K562 (cell line): ENCODE results near the gene MKLN1. TPM values are rescaled to one million over a fixed set of nuclear protein-coding genes. Genes with fewer than 3 reads are reported as not detected.

Experiments
- ATAC-seq: fragments of 200-7000 bp; cut with Tn5 transposase; 3 replicates; pipeline ENCODE4 v1.9.1; 2020; ENCODE audit warnings: moderate library complexity
- BruUV-seq: library from RNA; stranded (reverse); fragments of 400-500 nt; replicated peaks from 2 replicates; lab custom pipeline; 2021; lab: Mats Ljungman, UMichigan
- CTCF ChIA-PET: fragments of 300-600 bp; formaldehyde crosslinking; extraction: SDS; loops from one replicate; lab custom pipeline; 2021; ENCODE audit warnings: low intra/inter-chr PET ratio; lab: Yijun Ruan, JAX
- POLR2A ChIA-PET: fragments of 300-600, 350-650 bp; sonication (Branson Sonifier 250); formaldehyde crosslinking; extraction: SDS; loops from one replicate; lab custom pipeline; 2021; ENCODE audit warnings: antibody characterized with exemption, inconsistent platforms; lab: Yijun Ruan, JAX
- DNase-seq, 4 experiments: peaks; one replicate each; pipeline versions ENCODE4 v3.0.0 to v3.0.0-alpha.2; 2011 to 2018; ENCODE audit warnings: low spot score in 3 of 4, mixed read lengths in 3 of 4; ENCODE audit errors: extremely low read depth in 1 of 4
- FAIRE-seq: peaks from 2 replicates; lab custom pipeline; 2011; peaks lifted over from hg19 to GRCh38; lab: Jason Lieb, UNC
- H2AFZ ChIP-seq: 2 replicates; pipeline ENCODE4 v1.6.0; 2011; ENCODE audit warnings: low read depth, low read length, control low read depth, inconsistent platforms
- H3K27ac ChIP-seq: fragments of 200-600 bp; 3 replicates; pipeline ENCODE4 v1.8.0; 2011; ENCODE audit warnings: low read depth, mild to moderate bottlenecking, control low read depth, inconsistent platforms, low read length, moderate library complexity, mixed read lengths; ENCODE audit errors: extremely low read depth
- H3K27me3 ChIP-seq, 2 experiments: fragments of 300-600 bp in 1 of 2; 2 replicates in 1 of 2; 3 replicates in 1 of 2; pipeline versions ENCODE4 v1.6.0 to v1.8.0; 2011; ENCODE audit warnings: inconsistent platforms in 2 of 2, low read length in 2 of 2, mild to moderate bottlenecking in 1 of 2, mixed read lengths in 1 of 2, moderate library complexity in 1 of 2; ENCODE audit not compliant: control insufficient read depth in 2 of 2, insufficient read depth in 2 of 2
- H3K36me3 ChIP-seq: fragments of 300-600 bp; 3 replicates; pipeline ENCODE4 v1.8.0; 2011; ENCODE audit warnings: mild to moderate bottlenecking, low read length, inconsistent platforms; ENCODE audit not compliant: control insufficient read depth, insufficient read depth
- H3K4me1 ChIP-seq, 2 experiments: fragments of 200-600 bp in 1 of 2; replicated peaks in 1 of 2; 2 replicates in 1 of 2; 3 replicates in 1 of 2; pipeline versions ENCODE4 v1.5.1 to v1.8.0; 2011; ENCODE audit warnings: inconsistent platforms in 2 of 2, low read length in 2 of 2, mild to moderate bottlenecking in 1 of 2, mixed read lengths in 1 of 2, moderate library complexity in 1 of 2; ENCODE audit not compliant: control insufficient read depth in 2 of 2, insufficient read depth in 2 of 2
- H3K4me2 ChIP-seq: 2 replicates; pipeline ENCODE4 v1.6.1; 2011; ENCODE audit warnings: low read length, control low read depth, inconsistent platforms, mixed read lengths; ENCODE audit not compliant: insufficient read depth
- H3K4me3 ChIP-seq: fragments of 200-600 bp; sonication (generic), shearing (Covaris generic); 2 replicates; pipeline ENCODE4 v1.5.1; 2016; ENCODE audit warnings: control low read depth, inconsistent platforms
- H3K79me2 ChIP-seq: fragments of 200-600 bp; 3 replicates; pipeline ENCODE4 v1.8.0; 2011; ENCODE audit warnings: low read length, inconsistent platforms; ENCODE audit not compliant: control insufficient read depth, insufficient read depth
- H3K9ac ChIP-seq, 2 experiments: 2 replicates each; pipeline versions ENCODE4 v1.6.0 to v1.6.1; 2011; ENCODE audit warnings: low read depth in 2 of 2, low read length in 2 of 2, control low read depth in 1 of 2, inconsistent platforms in 1 of 2, mild to moderate bottlenecking in 1 of 2, mixed read lengths in 1 of 2; ENCODE audit not compliant: insufficient read depth in 1 of 2
- H3K9me1 ChIP-seq: one replicate; pipeline ENCODE4 v1.6.0; 2011; ENCODE audit warnings: inconsistent platforms, mild to moderate bottlenecking, low read length, moderate library complexity; ENCODE audit not compliant: control insufficient read depth, insufficient read depth
- H3K9me3 ChIP-seq: replicated peaks from 2 replicates; pipeline ENCODE4 v1.5.1; 2011; ENCODE audit warnings: low read depth, low read length, inconsistent platforms; ENCODE audit not compliant: control insufficient read depth, insufficient read depth
- H4K20me1 ChIP-seq: replicated peaks from 2 replicates; pipeline ENCODE4 v1.6.1; 2011; ENCODE audit warnings: low read length, inconsistent platforms, mixed read lengths; ENCODE audit not compliant: control insufficient read depth, insufficient read depth
- CEBPG ChIP-seq, 3 experiments: fragments of 200-800 bp in 1 of 3; sonication (Bioruptor generic) in 1 of 3; sonication (generic) in 1 of 3; formaldehyde crosslinking in 1 of 3; IDR thresholded peaks in 2 of 3; conservative IDR thresholded peaks in 1 of 3; 2 replicates each; pipeline versions ENCODE4 v1.6.1 to v1.8.0; 2016 to 2022; ENCODE audit warnings: missing compliant biosample characterization in 2 of 3, missing genetic modification characterization in 2 of 3, mild to moderate bottlenecking in 1 of 3, missing genetic modification reagents in 1 of 3
- CHD1 ChIP-seq: fragments of 200-600 bp; sonication (generic); IDR thresholded peaks from one replicate; pipeline ENCODE4 v1.6.1; 2012; ENCODE audit warnings: mild to moderate bottlenecking, moderate library complexity, low read length, inconsistent platforms
- HNRNPLL ChIP-seq: fragments of 200-400 bp; formaldehyde crosslinking; IDR thresholded peaks from 2 replicates; pipeline ENCODE4 v1.6.1; 2017; ENCODE audit warnings: low read length, low read depth, mild to moderate bottlenecking; ENCODE audit not compliant: poor library complexity, severe bottlenecking
- RNF2 ChIP-seq: sonication (generic); IDR thresholded peaks from 2 replicates; pipeline ENCODE4 v1.6.1; 2016
- SMAD1 ChIP-seq: fragments of 150-350 bp; IDR thresholded peaks from 2 replicates; pipeline ENCODE4 v1.6.1; 2014; ENCODE audit warnings: low read length, low read depth; ENCODE audit not compliant: partially characterized antibody
- ZNF165 ChIP-seq: fragments of 250-450 bp; sonication (Bioruptor Pico); IDR thresholded peaks from 2 replicates; pipeline ENCODE4 v1.4.0; 2020; ENCODE audit warnings: borderline replicate concordance
- ZNF551 ChIP-seq: fragments of 250-450 bp; sonication (Bioruptor Pico); IDR thresholded peaks from 2 replicates; pipeline ENCODE4 v1.5.0; 2021; ENCODE audit warnings: mild to moderate bottlenecking, moderate library complexity
- ZNF696 ChIP-seq: fragments of 250-450 bp; sonication (Bioruptor Pico); conservative IDR thresholded peaks from 2 replicates; pipeline ENCODE4 v1.4.0; 2020; ENCODE audit warnings: mild to moderate bottlenecking, moderate library complexity
- WGBS: fragments of 100-300 bp; shearing (Covaris generic); methylation state at CpG from one replicate; pipeline ENCODE4 v1.1.6; 2016; ENCODE audit warnings: low coverage, mixed read lengths; ENCODE audit not compliant: insufficient coverage; ENCODE audit errors: missing lambda C conversion rate; 5-methylcytosine and 5-hydroxymethylcytosine counted together
- in situ Hi-C: fragments of 300-500 bp; cut with MboI; formaldehyde crosslinking; loops from 4 replicates; pipeline ENCODE4 v1.15.0; 2018; ENCODE audit warnings: inconsistent platforms, mixed read lengths
- intact Hi-C: fragments of 100-400 bp; cut with micrococcal nuclease; formaldehyde crosslinking; loops from 2 replicates; pipeline ENCODE4 v1.14.2; 2022
- polyA plus RNA-seq, 8 experiments: library from polyadenylated mRNA; depleted of rRNA in 4 of 8; stranded (reverse) in 5 of 8; unstranded in 3 of 8; fragments of >200 nt; fragmentation: Nextera tagmentation in 2 of 8; fragmentation: Illumina TruSeq in 1 of 8; extraction: Ambion mirVana in 2 of 8; extraction: Trizol in 1 of 8; gene quantifications; 2 replicates each; pipeline versions ENCODE4 v1.2.1 to v1.2.3, GENCODE V29; 2011 to 2014; ENCODE audit warnings: inconsistent platforms in 1 of 8, missing spikeins in 1 of 8
- total RNA-seq, 7 experiments: library from RNA; depleted of rRNA in 6 of 7; stranded (reverse); fragments of >200 nt in 6 of 7; fragmentation: Illumina TruSeq in 2 of 7; extraction: Trizol in 2 of 7; gene quantifications; 2 replicates each; pipeline versions ENCODE4 v1.2.1 to v1.2.3, GENCODE V29; 2011 to 2021; ENCODE audit warnings: low replicate concordance in 1 of 7
- TF ChIP-seq, protein P1 (sequence below): fragments of 250-450 bp; sonication (Bioruptor Pico); IDR thresholded peaks from 2 replicates; pipeline ENCODE4 v1.8.0; 2022; ENCODE audit warnings: moderate library complexity, mild to moderate bottlenecking, inconsistent platforms
- TF ChIP-seq, protein P2 (sequence below), 3 experiments: IDR thresholded peaks in 2 of 3; conservative IDR thresholded peaks in 1 of 3; 2 replicates each; pipeline ENCODE4 v1.5.1; 2011 to 2012; ENCODE audit warnings: low read length in 3 of 3, mild to moderate bottlenecking in 3 of 3, control low read depth in 2 of 3, improper control_type of control experiment in 1 of 3, inconsistent platforms in 1 of 3, low read depth in 1 of 3, mixed read lengths in 1 of 3, moderate library complexity in 1 of 3; ENCODE audit not compliant: insufficient read depth in 2 of 3
- TF ChIP-seq, protein P3 (sequence below): fragments of 250-450 bp; sonication (Bioruptor Pico); IDR thresholded peaks from 2 replicates; pipeline ENCODE4 v1.8.0; 2022; ENCODE audit warnings: inconsistent platforms, mild to moderate bottlenecking, moderate library complexity, borderline replicate concordance
- TF ChIP-seq, protein P4 (sequence below): IDR thresholded peaks from 2 replicates; pipeline ENCODE4 v1.6.1; 2011; ENCODE audit warnings: borderline replicate concordance, low read depth, mild to moderate bottlenecking, moderate library complexity, low read length; ENCODE audit not compliant: insufficient read depth, poor library complexity, severe bottlenecking

The MKLN1 gene
- total and polyA plus RNA-seq, 9 of the 15 experiments (the other 6 are each of a cell fraction or from before 2014, with no cell fraction given) = 18.6 to 80.4 (median 56.0) TPM

DNA sequence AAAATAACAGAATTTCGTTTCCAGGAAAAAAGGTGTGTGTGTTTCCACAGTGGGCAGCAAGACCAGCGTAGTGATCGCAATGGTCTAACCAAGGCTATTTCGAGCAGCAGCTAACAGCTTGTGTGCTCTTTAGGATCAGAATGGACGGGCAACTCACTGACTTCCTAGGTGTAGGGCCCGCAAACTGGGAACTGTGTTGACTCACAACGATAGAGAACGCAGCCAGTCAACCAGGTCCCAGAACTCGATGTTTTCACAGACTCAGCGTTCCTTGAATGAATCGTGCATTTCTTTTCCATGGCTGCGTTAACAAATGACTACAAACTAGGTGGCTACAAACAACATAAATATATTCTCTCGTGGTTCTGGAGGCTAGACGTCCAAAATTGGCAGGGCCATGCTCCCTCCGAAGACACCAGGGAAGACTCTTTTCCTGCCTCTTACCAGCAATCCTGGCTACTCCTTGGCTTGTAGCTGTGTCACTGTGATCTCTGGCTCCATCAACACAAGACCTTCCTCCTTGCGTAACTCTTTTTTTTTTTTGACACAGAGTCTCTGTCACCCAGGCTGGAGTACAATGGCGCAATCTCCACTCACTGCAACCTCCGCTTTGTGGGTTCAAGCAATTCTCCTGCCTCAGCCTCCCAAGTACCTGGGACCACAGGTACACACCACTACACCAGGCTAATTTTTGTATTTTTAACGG is 189.7 kb downstream of the MKLN1 start (continued):
- TF ChIP-seq HNRNPLL (no peak), RNF2 (0 out of 2 replicates have a peak, but pooled peaks have one; percentile 23), CEBPG (CRISPR knock-in tag; IDR thresholded peaks at IDR 0.05) (no peak), CEBPG (tag; conservative IDR thresholded peaks at IDR 0.05 in 1 of 2, IDR thresholded peaks at IDR 0.05 in 1 of 2) (peak; percentile 74)
- TF ChIP-seq, protein P1, sequence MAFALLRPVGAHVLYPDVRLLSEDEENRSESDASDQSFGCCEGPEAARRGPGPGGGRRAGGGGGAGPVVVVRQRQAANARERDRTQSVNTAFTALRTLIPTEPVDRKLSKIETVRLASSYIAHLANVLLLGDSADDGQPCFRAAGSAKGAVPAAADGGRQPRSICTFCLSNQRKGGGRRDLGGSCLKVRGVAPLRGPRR (CRISPR knock-in tag) = no peak
- TF ChIP-seq, all 486 proteins: peak for 5

DNA sequence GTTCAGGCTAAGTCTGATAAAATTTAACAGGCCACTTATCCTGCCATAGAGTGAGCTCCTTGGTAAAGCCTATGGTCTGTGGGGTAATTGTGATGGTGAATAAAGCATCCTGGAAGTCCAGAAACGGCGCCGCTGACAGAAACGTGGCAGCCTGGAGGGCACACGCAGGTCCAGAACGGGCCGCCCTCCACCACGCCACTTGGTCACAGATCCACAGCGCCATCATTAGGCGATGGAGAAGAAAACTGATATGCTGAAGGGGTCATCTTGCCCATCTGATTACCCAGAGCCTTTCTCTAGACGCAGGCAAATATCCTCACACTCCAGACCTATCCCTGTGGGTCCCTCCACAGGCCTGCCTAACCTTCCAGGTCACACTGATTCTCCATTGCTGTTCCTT is 190.9 kb downstream of the MKLN1 start:
- FAIRE-seq = no peak
- no peaks in the 10 kb centered on the region for H3K79me2 ChIP-seq
- 2% methylated on average over 11 of the region's 11 CpGs for WGBS
- H3K36me3 ChIP-seq = no peaks in the 10 kb centered on the region
- ChIA-PET POLR2A (interaction anchor here (1.0 kb wide), 1 partner anchor 632 kb away, joined by 3 read pairs; no protein-coding TSS in a partner anchor), CTCF (no interaction called here)
- no peaks in the 10 kb centered on the region for H3K9me1 ChIP-seq
- no peak overlapping the region for H3K27ac ChIP-seq
- in situ Hi-C loops (loop anchor here (10.0 kb wide), 1 partner anchor 634 kb away; no protein-coding TSS in a partner anchor), intact Hi-C loops (loop anchor here (10.0 kb wide), 1 partner anchor 474 kb away; no protein-coding TSS in a partner anchor)
- H3K27me3 ChIP-seq = peaks cover 46 to 55% of the 10 kb centered on the region in 2 experiments
- no TSS peak for BruUV-seq
- DNase-seq = no peak
- no peaks in the 10 kb centered on the region for H3K4me1 ChIP-seq
- H3K4me2 ChIP-seq = no peak overlapping the region
- ATAC-seq = peak; percentile 52; the same call in 2 of the 3 replicates
- no peak overlapping the region for H3K9ac ChIP-seq
- H2AFZ ChIP-seq = no peak overlapping the region
- no peaks in the 10 kb centered on the region for H3K9me3 ChIP-seq
- H4K20me1 ChIP-seq = 0 out of 2 replicates have a peak, but pooled peaks cover under 1% of the 10 kb centered on the region
- no peak overlapping the region for H3K4me3 ChIP-seq
- no peak for TF ChIP-seq CHD1
- TF ChIP-seq SMAD1 = no peak
- TF ChIP-seq, protein P2, sequence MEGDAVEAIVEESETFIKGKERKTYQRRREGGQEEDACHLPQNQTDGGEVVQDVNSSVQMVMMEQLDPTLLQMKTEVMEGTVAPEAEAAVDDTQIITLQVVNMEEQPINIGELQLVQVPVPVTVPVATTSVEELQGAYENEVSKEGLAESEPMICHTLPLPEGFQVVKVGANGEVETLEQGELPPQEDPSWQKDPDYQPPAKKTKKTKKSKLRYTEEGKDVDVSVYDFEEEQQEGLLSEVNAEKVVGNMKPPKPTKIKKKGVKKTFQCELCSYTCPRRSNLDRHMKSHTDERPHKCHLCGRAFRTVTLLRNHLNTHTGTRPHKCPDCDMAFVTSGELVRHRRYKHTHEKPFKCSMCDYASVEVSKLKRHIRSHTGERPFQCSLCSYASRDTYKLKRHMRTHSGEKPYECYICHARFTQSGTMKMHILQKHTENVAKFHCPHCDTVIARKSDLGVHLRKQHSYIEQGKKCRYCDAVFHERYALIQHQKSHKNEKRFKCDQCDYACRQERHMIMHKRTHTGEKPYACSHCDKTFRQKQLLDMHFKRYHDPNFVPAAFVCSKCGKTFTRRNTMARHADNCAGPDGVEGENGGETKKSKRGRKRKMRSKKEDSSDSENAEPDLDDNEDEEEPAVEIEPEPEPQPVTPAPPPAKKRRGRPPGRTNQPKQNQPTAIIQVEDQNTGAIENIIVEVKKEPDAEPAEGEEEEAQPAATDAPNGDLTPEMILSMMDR (IDR thresholded peaks at IDR 0.05 in 2 of 3, conservative IDR thresholded peaks at IDR 0.05 in 1 of 3; ENCODE audit: insufficient read depth in 2 of 3, low read depth in 1 of 3, low read length in 3 of 3) = peak; percentile 22 to 45 (median 30); a peak in 4 of 6 replicates
- no peak for TF ChIP-seq ZNF165 (CRISPR knock-in tag)
- TF ChIP-seq, protein P3, sequence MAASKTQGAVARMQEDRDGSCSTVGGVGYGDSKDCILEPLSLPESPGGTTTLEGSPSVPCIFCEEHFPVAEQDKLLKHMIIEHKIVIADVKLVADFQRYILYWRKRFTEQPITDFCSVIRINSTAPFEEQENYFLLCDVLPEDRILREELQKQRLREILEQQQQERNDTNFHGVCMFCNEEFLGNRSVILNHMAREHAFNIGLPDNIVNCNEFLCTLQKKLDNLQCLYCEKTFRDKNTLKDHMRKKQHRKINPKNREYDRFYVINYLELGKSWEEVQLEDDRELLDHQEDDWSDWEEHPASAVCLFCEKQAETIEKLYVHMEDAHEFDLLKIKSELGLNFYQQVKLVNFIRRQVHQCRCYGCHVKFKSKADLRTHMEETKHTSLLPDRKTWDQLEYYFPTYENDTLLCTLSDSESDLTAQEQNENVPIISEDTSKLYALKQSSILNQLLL (CRISPR knock-in tag) = no peak
- no peak for TF ChIP-seq ZNF696 (CRISPR knock-in tag)
- no peak for TF ChIP-seq ZNF551 (CRISPR knock-in tag)
- TF ChIP-seq, protein P4, sequence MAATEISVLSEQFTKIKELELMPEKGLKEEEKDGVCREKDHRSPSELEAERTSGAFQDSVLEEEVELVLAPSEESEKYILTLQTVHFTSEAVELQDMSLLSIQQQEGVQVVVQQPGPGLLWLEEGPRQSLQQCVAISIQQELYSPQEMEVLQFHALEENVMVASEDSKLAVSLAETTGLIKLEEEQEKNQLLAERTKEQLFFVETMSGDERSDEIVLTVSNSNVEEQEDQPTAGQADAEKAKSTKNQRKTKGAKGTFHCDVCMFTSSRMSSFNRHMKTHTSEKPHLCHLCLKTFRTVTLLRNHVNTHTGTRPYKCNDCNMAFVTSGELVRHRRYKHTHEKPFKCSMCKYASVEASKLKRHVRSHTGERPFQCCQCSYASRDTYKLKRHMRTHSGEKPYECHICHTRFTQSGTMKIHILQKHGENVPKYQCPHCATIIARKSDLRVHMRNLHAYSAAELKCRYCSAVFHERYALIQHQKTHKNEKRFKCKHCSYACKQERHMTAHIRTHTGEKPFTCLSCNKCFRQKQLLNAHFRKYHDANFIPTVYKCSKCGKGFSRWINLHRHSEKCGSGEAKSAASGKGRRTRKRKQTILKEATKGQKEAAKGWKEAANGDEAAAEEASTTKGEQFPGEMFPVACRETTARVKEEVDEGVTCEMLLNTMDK = no peak
